Measurements from ENCODE around the gene EPHA2. TPM values are rescaled to one million over a fixed set of nuclear protein-coding genes. Genes with fewer than 3 reads are reported as not detected.
"Not testable (repeated sequence)": the region's sequence is repeated elsewhere in the genome, so short reads cannot be mapped to it uniquely, and the experiment has no call there.

Gene EPHA2
- total RNA-seq (2014; rRNA removed; shearing (Covaris generic)) = 99.1 and 114 TPM in 2 replicates
- polyA plus RNA-seq (2015; cell fraction: cytosol; rRNA removed) = 162 and 178 TPM in 2 replicates
- polyA plus RNA-seq (2015; cell fraction: nucleus; rRNA removed) = 370 and 375 TPM in 2 replicates

- DNase-seq (ENCODE audit: low read depth) = peak; percentile 89
Measured at GRCh38 chr1:16155537-16156410, at the start of gene EPHA2. TSS of gene EPHA2 (minus strand) at chr1:16156069. CDS start at chr1:16155932, 137 bp downstream.

DNA sequence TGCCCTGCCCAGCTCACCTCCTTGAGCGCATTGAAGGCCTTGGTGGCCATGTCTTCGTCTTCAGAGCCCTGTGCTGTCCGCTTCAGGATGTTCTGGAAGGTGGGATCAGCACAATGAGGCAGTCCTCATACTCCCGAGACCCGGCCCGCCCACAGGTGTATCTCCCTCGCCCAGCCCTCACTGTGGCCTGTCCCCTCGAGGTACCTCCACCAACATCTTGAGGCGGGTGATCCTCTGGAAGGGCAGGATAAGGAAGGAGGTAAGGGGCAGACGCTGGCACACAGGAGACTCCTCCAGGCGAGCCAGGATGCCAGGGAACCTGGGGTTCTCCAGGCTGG, 49.4 kb upstream of the EPHA2 start:
- DNase-seq (ENCODE audit: low read depth) = no peak

DNA sequence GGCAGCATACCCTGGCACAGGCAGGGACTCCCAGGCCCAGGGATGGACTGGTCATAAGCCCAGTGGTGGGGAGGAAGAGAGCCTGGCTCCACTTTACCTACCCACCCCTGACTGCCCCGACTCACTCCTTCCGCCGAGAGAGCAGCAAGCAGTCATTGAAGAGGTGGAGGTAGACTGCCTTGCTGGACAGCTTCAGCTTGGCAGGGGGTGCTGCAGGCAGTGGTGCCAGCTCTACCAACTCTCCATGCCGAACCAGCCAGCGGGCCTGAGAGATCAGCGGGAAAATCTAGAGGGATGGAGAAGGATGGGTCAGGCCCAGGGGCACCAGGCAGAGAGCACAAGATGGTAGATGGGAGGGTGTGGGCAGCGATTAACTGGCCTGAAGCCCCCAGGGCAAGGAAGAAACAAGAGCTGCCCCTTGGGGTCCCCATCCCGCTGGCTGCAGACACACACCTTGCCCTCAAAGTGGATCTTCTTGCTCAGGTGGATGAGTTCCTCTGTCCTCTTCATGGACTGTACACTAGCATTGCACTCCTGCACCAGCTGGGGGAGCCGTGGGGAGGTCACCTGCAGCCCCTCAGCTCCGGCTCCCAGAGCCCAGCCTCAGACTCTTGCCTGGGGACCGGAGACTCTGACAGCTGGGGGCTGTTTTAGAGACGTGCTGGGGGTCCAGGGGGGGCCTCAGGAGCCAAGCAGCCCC, 48.9 kb upstream of the EPHA2 start:
- DNase-seq (ENCODE audit: low read depth) = no peak

- no peak for DNase-seq (ENCODE audit: low read depth)
Measured at GRCh38 chr1:16204216-16204615, 48.3 kb upstream of the EPHA2 start.

GRCh38 chr1:16203550-16203949, 47.7 kb upstream of the EPHA2 start:
- no peak for DNase-seq (ENCODE audit: low read depth)

DNA sequence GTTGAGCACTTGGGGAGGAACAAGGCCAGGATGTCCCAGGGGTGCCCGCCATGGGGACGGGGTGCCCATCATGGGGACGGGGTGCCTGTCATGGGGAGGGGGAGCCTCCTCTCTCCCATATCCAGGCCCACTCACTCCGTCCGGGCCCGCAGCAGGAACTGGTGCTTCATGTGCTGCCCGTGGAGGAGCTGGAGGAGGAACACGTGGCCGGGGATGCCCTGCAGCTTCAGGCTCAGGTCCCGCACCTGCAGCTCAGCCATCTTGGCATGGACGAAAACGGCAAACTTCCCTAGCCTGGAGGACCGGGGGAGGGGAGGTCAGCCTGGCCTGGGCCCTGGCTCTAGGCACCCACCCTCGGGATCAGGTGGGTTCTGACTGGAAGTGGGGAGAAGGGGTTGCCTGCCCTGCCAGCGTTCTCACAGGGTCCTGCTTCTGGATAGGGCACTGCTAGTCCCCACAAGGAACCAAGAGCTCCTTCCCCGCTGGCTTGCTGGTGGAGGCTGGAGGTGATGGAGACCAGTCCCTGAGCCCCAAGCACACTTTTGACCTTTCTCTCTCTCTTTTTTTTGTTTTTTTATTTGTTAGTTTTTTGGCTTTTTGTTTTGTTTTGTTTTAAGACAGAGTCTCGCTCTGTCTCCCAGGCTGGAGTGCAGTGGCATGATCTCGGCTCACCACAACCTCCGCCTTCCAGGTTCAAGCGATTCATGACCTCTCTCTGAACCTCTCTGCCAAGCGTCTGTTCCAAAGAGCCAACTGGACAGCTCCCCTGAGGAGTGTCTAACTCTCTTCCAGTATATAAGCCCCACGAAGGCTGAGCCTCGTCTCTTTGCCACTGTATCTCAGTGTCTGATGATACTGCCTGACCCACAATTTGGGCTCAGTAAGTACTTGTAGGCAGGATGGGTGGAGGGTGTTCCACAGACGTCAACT, 46.7 kb upstream of the EPHA2 start:
- no peak for DNase-seq (ENCODE audit: low read depth)

DNA sequence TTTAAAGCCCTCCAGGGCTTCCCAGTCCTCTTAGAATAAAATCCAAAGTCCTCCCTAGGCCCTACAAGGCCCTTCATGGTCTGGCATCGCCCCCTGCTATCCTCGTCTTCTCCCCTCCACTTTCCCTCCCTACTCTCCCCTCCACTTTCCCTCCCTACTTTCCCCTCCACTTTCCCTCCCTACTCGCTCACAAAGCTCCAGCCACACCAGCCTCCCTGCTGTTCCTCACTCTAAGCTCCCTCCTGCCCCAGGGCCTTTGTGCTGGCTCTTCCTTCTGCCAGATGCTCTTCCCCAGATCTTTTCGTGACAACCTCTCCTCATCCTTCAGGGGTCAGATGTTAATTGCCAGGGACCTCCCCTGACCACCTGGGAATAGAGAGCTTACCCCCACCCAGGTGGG, 43.8 kb upstream of the EPHA2 start:
- no peak for DNase-seq (ENCODE audit: low read depth)

DNA sequence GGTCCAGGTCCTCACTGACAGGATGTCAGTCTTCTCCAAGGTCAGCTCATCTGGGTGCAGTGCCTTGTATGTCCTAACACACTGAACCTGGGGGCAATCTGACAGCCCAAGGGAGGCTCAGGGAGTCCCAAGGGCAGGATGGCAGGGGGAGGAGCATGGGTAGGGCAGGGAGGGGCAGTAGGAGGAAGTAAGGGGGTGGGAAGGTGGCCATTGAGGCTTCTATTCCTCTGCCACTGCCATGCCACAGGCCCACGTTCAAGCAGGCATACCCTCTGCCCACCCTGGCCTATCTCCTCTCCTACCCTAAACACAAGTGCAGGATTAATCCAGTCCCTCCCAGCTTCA, 43.3 kb upstream of the EPHA2 start:
- no peak for DNase-seq (ENCODE audit: low read depth)

- DNase-seq (ENCODE audit: low read depth) = no peak
Measured at GRCh38 chr1:16198444-16199156, 42.7 kb upstream of the EPHA2 start.

DNA sequence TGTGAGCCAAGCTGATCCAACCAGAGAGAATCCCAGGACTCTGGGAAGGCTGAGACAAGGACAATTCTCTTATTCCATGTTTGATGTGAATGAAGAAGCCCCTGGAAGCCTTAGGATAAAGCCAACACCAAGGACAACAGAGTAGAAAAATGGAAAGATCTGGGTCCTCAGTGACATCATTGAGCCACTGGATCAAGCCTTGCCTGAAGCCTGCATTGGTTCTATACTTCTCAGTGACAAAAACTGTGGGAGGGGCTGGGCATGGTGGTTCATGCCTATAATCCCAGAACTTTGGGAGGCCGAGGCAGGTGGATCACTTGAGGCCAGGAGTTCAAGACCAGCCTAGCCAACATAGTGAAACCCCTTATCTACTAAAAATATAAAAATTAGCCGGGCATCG, 41.0 kb upstream of the EPHA2 start:
- no peak for DNase-seq (ENCODE audit: low read depth)

DNA sequence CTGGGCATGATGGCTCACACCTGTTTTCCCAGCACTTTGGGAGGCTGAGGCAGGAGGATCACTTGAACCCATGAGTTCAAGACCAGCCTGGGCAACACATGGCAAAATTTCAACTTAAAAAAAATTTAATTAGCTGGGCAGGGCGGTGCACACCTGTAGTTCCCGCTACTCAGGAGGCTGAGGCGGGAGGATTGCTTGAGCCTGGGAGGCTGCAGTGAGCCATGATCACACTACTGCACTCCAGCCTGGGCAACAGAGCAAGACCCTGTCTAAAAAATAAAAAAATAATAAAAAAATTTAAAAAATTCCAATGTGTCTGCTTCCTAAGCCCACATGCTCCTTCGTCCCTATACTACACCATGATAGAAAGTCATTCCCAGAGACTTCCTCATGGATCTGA, 40.3 kb upstream of the EPHA2 start:
- DNase-seq (ENCODE audit: low read depth) = not testable (repeated sequence)

DNA sequence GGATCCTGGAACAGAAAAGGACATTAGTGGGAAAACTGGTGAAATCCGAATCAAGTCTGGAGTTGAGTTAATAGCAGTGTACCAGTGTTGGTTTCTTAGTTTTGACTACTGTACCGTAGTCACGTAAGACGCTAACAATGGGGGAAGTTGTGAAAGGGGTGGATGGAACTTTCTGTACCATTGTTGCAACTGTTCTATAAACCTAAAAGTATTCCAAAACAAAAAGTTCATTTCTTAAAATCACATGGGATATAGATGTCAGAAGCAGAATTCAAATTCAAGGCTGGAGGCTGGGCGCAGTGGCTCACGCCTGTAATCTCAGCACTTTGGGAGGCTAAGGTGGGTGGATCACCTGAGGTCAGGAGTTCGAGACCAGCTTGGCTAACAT, 39.6 kb upstream of the EPHA2 start:
- DNase-seq (ENCODE audit: low read depth) = no peak

DNA sequence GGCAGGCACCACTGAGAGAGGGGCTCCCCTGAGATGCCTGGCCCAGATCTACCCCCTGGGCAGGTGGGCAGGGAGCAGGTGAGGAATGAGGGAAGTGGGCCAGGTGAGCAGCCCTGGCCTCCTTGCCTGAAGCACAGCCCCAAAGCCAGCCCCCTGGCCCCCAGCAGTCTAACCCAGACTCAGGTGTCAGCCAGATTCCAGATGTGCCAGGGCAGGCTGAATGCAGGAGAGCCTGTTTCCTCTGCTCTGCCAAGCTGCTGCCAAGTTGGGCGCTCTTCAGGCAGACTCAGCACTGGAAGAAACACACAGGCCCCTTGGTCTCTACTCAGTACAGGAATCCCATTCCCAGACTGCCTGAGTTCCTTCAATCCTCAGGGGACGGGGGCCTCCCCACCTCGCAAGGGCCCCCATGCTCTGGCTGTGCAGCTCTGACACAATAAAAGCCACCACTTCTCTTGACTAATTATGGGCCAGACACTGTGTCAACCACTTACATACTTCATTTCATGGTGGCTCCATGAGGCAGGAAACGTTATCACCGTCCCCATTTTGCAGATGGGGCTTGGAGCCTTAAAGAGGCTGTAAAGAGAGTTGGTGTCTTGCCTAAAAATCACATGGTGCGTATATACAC, 36.2 kb upstream of the EPHA2 start:
- no peak for DNase-seq (ENCODE audit: low read depth)

DNA sequence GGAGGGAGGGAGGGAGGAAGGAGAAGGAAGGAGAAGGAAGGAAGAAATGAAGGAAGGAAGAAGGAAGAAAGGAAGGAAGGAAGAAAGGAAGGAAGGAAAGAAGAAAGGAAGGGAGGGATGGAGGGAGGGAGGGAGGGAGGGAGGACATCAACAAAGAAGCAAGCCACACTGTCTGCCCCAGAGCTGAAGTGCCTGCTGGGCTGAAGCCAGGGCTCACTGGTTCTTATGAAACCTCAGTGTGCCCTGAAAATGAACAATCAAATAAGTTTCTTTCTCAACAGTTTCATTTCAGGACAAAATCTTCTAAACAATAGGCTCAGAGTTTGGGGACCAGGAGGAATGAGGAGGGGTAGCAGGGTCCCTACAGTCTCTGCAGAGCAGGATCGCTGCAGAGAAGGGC, 35.4 kb upstream of the EPHA2 start:
- DNase-seq (ENCODE audit: low read depth) = no peak

DNA sequence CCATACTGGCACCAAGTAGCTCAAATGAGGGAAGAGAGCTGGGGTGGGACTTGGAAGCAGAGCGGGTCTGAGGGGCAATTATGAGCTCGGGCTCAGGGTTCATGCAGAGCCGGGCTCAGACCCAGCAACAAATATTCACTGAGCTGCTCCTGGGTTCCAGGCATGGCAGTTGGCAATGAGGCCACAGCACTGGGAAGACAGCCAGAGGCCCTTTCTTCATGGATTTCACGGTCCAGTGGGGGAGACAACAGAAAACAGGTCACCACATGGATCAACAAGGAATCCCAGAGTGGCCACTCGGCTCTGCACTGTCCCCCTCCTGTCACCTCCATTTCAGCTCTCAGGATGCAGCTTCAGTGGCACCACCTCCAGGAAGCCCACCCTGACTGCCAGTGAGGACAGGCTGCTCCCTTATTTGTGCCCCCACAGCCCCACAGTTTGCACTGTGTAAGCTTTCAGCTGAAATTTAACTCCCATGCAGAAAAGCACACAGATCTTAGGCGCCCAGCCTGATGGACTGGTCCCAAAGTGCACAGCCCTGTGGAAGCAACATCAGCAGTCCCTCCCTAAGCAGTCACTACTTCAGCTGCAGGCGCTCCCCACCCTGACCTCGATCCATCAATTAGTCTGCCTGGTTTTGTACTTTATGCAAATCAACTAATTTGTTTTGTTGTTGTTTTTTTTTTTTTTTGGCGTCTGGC, 34.2 kb upstream of the EPHA2 start:
- DNase-seq (ENCODE audit: low read depth) = no peak

DNA sequence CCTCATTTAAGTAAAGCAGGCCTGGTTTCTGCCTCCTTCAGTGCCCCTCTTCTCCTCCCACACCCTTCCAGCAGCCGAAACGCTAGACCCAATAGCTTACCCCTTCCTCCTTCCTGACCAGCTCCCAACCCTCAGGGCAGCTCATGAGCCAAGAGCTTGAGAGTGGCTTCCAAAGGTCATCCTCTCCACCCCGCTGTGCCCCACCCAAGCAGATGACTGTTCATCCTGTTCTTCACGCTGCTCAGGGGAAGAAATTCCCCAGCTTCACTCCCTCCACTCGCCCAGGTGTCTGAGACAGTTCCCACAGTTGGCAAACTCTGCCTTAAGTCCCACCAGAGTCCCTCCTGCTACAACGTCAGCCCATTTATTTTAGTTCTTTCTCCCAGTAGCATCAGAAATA, 33.1 kb upstream of the EPHA2 start:
- peak; percentile 70 for DNase-seq (ENCODE audit: low read depth)

- peak; percentile 89 for DNase-seq (ENCODE audit: low read depth)
Measured at GRCh38 chr1:16187748-16188401, 32.0 kb upstream of the EPHA2 start.

- DNase-seq (ENCODE audit: low read depth) = no peak
Measured at GRCh38 chr1:16186655-16187235, 30.9 kb upstream of the EPHA2 start.
